Panc1 (cell line): Measurements from ENCODE around the gene GOLGA8B. TPM values are rescaled to one million over a fixed set of nuclear protein-coding genes. Genes with fewer than 3 reads are reported as not detected.

Experiments used
- ATAC-seq: fragments of 200-7000 bp; cut with Tn5 transposase; 2 replicates; pipeline ENCODE4 v1.9.1; 2020; ENCODE audit warnings: mild to moderate bottlenecking, moderate library complexity
- BruUV-seq: library from RNA; stranded (reverse); fragments of 400-500 nt; replicated peaks from 2 replicates; lab custom pipeline; 2021; lab: Mats Ljungman, UMichigan
- CTCF ChIA-PET: fragments of 300-600 bp; sonication (Branson Sonifier 250); formaldehyde crosslinking; loops from one replicate; lab custom pipeline; 2022; ENCODE audit warnings: antibody characterized with exemption; lab: Charles Lee
- POLR2A ChIA-PET: fragments of 300-600 bp; sonication (Branson Sonifier 250); formaldehyde crosslinking; loops from one replicate; lab custom pipeline; 2022; ENCODE audit warnings: antibody characterized with exemption; lab: Charles Lee
- DNase-seq: peaks from one replicate; pipeline ENCODE4 v3.0.0-alpha.2; 2010; ENCODE audit warnings: low read depth, low spot score
- H3K27ac ChIP-seq: 2 replicates; pipeline ENCODE4 v1.5.1; 2011; ENCODE audit warnings: mild to moderate bottlenecking, low read length, inconsistent platforms
- H3K27me3 ChIP-seq: fragments of 200-500 bp; sonication (Bioruptor generic); 2 replicates; pipeline ENCODE4 v1.6.0; 2014; ENCODE audit warnings: low read length, inconsistent platforms; ENCODE audit not compliant: control insufficient read depth, insufficient read depth
- H3K36me3 ChIP-seq: fragments of 200-500 bp; sonication (Bioruptor generic); 2 replicates; pipeline ENCODE4 v1.5.1; 2014; ENCODE audit warnings: inconsistent platforms, mild to moderate bottlenecking, low read length, moderate library complexity; ENCODE audit not compliant: control insufficient read depth, insufficient read depth
- H3K4me1 ChIP-seq: 2 replicates; pipeline ENCODE4 v1.5.1; 2011; ENCODE audit warnings: inconsistent platforms, mild to moderate bottlenecking, low read length, moderate library complexity; ENCODE audit not compliant: control insufficient read depth, insufficient read depth
- H3K4me3 ChIP-seq, 2 experiments: 2 replicates each; pipeline ENCODE4 v1.5.1; 2011 to 2012; ENCODE audit warnings: low read depth in 2 of 2, low read length in 2 of 2, mild to moderate bottlenecking in 2 of 2, inconsistent platforms in 1 of 2, moderate library complexity in 1 of 2
- H3K9me3 ChIP-seq: fragments of 200-500 bp; sonication (Bioruptor generic); 2 replicates; pipeline ENCODE4 v1.5.1; 2014; ENCODE audit warnings: low read depth, mild to moderate bottlenecking, inconsistent platforms, low read length, moderate library complexity; ENCODE audit not compliant: control insufficient read depth, insufficient read depth
- CTCF ChIP-seq: fragments of 450-650 bp; IDR thresholded peaks from 2 replicates; pipeline ENCODE4 v1.5.1; 2017; ENCODE audit warnings: mild to moderate bottlenecking
- POLR2AphosphoS5 ChIP-seq: IDR thresholded peaks from 2 replicates; pipeline ENCODE4 v1.6.1; 2012; ENCODE audit warnings: mild to moderate bottlenecking, low read depth, low read length, moderate library complexity
- REST ChIP-seq, 2 experiments: IDR thresholded peaks; 2 replicates each; pipeline ENCODE4 v1.6.1; 2011 to 2012; ENCODE audit warnings: low read depth in 2 of 2, control low read depth in 1 of 2, low read length in 1 of 2, mild to moderate bottlenecking in 1 of 2, moderate library complexity in 1 of 2; ENCODE audit not compliant: insufficient read depth in 1 of 2
- SIN3A ChIP-seq: IDR thresholded peaks from 2 replicates; pipeline ENCODE4 v1.6.1; 2012; ENCODE audit warnings: low read depth, mild to moderate bottlenecking, low read length, moderate library complexity, borderline replicate concordance; ENCODE audit not compliant: insufficient read depth
- TCF7L2 ChIP-seq: IDR thresholded peaks from 2 replicates; pipeline ENCODE4 v1.6.1; 2011; ENCODE audit warnings: mild to moderate bottlenecking, low read depth, low read length, inconsistent platforms
- in situ Hi-C: cut with HindIII; loops from 2 replicates; pipeline ENCODE4 v1.10.0; 2016; ENCODE audit warnings: low sequenced_read_pairs, low pct_unique_long_range_greater_than_20kb
- intact Hi-C: fragments of 100-400 bp; cut with micrococcal nuclease; formaldehyde crosslinking; loops from one replicate; pipeline ENCODE4 v1.10.0; 2022; ENCODE audit not compliant: unreplicated experiment
- total RNA-seq: library from RNA; stranded (reverse); gene quantifications from one replicate; pipeline ENCODE4 v1.2.1, GENCODE V29; 2021; ENCODE audit not compliant: unreplicated experiment

Gene GOLGA8B
- total RNA-seq, 1 experiment from 2014 or later: 161 TPM

GRCh38 chr15:34598799-34599585 is 15.5 kb upstream of the GOLGA8B start:
- no peak for DNase-seq
- Histone ChIP-seq H3K27me3 (peaks cover 4% of the 10 kb centered on the region), H3K36me3 (no peaks in the 10 kb centered on the region), H3K4me3 (no peak overlapping the region), H3K27ac (no peak overlapping the region), H3K9me3 (no peaks in the 10 kb centered on the region), H3K4me1 (no peaks in the 10 kb centered on the region)
- no TSS peak for BruUV-seq
- no peak for ATAC-seq
- in situ Hi-C loops: no loop called here
- ChIA-PET POLR2A (no interaction called here), CTCF (no interaction called here)
- intact Hi-C loops: loop anchor here (10.0 kb wide), 1 partner anchor 84 kb away; no protein-coding TSS in a partner anchor
- TF ChIP-seq SIN3A (no peak), CTCF (no peak), REST (IDR thresholded peaks at IDR 0.05; ENCODE audit: insufficient read depth in 1 of 2, low read depth in 2 of 2, low read length in 1 of 2) (no peak), POLR2AphosphoS5 (no peak), TCF7L2 (no peak)

- no peaks in the 10 kb centered on the region for H3K36me3 ChIP-seq
- H3K27ac ChIP-seq: no peak overlapping the region
- TF ChIP-seq TCF7L2: no peak
- no peak for TF ChIP-seq REST (IDR thresholded peaks at IDR 0.05; ENCODE audit: insufficient read depth in 1 of 2, low read depth in 2 of 2, low read length in 1 of 2)
- TF ChIP-seq POLR2AphosphoS5: no peak
- no peak for TF ChIP-seq CTCF
- no peak for TF ChIP-seq SIN3A
- intact Hi-C loops (loop anchor here (10.0 kb wide), 1 partner anchor 83 kb away; no protein-coding TSS in a partner anchor), in situ Hi-C loops (no loop called here)
- no TSS peak for BruUV-seq
- H3K4me3 ChIP-seq: no peak overlapping the region
- no peak for ATAC-seq
- CTCF ChIA-PET: no interaction called here
- POLR2A ChIA-PET: no interaction called here
- H3K4me1 ChIP-seq: no peaks in the 10 kb centered on the region
- H3K9me3 ChIP-seq: no peaks in the 10 kb centered on the region
- H3K27me3 ChIP-seq: peaks cover 2% of the 10 kb centered on the region; the same call in 1 of the 2 replicates
- DNase-seq: no peak
Measured at GRCh38 chr15:34597316-34597715, 13.9 kb upstream of the GOLGA8B start.
